Fibroblast of lung (primary cell): Measurements from ENCODE around the gene FHIT.

Experiments used
- EZH2 ChIP-seq: IDR thresholded peaks from 2 replicates; pipeline ENCODE4 v1.5.1; 2012; ENCODE audit warnings: low read length, control low read depth, mild to moderate bottlenecking; ENCODE audit errors: missing control alignments
- TF ChIP-seq, protein P1 (sequence below), 2 donors: IDR thresholded peaks in 1 of 2; conservative IDR thresholded peaks in 1 of 2; 1 replicate in 1 of 2; 2 replicates in 1 of 2; pipeline ENCODE4 v1.5.1; 2011 to 2012; ENCODE audit warnings: low read length in 2 of 2, control low read depth in 1 of 2, inconsistent platforms in 1 of 2, low read depth in 1 of 2, mild to moderate bottlenecking in 1 of 2

DNA sequence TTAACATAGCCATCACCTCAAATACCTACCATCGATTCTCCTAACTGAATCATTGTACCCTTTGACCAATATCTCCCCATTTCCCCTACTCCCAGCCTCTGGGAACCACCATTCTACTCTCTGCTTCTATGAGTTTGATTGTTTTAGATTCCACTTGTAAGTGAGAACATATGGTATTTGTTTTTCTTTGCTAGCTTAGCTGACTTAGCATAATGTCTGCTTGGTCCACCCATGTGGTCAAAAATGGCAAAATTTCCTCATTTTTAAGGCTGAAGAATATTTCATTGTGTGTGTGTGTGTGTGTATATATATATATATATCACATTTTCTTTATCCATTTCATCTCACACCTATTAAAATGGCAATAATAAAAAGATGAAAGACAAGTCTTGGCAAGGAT lies 469.3 kb downstream of the FHIT start:
- TF ChIP-seq, protein P1, sequence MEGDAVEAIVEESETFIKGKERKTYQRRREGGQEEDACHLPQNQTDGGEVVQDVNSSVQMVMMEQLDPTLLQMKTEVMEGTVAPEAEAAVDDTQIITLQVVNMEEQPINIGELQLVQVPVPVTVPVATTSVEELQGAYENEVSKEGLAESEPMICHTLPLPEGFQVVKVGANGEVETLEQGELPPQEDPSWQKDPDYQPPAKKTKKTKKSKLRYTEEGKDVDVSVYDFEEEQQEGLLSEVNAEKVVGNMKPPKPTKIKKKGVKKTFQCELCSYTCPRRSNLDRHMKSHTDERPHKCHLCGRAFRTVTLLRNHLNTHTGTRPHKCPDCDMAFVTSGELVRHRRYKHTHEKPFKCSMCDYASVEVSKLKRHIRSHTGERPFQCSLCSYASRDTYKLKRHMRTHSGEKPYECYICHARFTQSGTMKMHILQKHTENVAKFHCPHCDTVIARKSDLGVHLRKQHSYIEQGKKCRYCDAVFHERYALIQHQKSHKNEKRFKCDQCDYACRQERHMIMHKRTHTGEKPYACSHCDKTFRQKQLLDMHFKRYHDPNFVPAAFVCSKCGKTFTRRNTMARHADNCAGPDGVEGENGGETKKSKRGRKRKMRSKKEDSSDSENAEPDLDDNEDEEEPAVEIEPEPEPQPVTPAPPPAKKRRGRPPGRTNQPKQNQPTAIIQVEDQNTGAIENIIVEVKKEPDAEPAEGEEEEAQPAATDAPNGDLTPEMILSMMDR (conservative IDR thresholded peaks at IDR 0.05 in 1 of 2, IDR thresholded peaks at IDR 0.05 in 1 of 2; ENCODE audit: low read depth in 1 of 2, low read length in 2 of 2): no peak
- TF ChIP-seq EZH2: no peak
